Fibroblast of villous mesenchyme (primary cell): ENCODE measurements around the gene B4GALT6. TPM values are rescaled to one million over a fixed set of nuclear protein-coding genes. Genes with fewer than 3 reads are reported as not detected.

ENCODE experiments used
- DNase-seq: peaks from one replicate; pipeline ENCODE4 v3.0.0-alpha.2; 2010; ENCODE audit warnings: low read depth
- H3K4me3 ChIP-seq: 2 replicates; pipeline ENCODE4 v1.5.1; 2011; ENCODE audit warnings: low read depth, mild to moderate bottlenecking, low read length
- total RNA-seq: library from RNA; depleted of rRNA; stranded (reverse); fragments of >200 nt; gene quantifications from 2 replicates; pipeline ENCODE4 v1.2.3, GENCODE V29; 2012
- TF ChIP-seq, protein P1 (sequence below): IDR thresholded peaks from 2 replicates; pipeline ENCODE4 v1.5.1; 2012; ENCODE audit warnings: low read depth, mild to moderate bottlenecking, low read length; ENCODE audit not compliant: insufficient read depth

The B4GALT6 gene
- total RNA-seq, 1 donor: 8.6 TPM

DNA sequence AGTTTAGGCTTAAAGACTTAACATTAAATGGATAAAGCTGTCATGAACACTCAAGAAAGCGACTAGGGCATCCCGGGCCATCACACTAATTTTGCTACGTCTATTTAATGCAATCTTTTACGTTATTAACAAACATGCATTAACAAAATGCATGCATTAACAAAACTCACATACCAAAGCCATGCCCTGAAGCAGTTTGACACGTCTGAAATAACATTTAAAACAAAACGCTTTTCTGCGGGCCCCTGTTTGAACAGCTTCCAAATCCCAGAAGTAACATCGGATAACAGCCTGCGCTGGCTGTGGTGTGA is 458 bp downstream of the B4GALT6 start:
- H3K4me3 ChIP-seq: peak overlapping the region; percentile 76
- TF ChIP-seq, protein P1, sequence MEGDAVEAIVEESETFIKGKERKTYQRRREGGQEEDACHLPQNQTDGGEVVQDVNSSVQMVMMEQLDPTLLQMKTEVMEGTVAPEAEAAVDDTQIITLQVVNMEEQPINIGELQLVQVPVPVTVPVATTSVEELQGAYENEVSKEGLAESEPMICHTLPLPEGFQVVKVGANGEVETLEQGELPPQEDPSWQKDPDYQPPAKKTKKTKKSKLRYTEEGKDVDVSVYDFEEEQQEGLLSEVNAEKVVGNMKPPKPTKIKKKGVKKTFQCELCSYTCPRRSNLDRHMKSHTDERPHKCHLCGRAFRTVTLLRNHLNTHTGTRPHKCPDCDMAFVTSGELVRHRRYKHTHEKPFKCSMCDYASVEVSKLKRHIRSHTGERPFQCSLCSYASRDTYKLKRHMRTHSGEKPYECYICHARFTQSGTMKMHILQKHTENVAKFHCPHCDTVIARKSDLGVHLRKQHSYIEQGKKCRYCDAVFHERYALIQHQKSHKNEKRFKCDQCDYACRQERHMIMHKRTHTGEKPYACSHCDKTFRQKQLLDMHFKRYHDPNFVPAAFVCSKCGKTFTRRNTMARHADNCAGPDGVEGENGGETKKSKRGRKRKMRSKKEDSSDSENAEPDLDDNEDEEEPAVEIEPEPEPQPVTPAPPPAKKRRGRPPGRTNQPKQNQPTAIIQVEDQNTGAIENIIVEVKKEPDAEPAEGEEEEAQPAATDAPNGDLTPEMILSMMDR: no peak
- no peak for DNase-seq

DNA sequence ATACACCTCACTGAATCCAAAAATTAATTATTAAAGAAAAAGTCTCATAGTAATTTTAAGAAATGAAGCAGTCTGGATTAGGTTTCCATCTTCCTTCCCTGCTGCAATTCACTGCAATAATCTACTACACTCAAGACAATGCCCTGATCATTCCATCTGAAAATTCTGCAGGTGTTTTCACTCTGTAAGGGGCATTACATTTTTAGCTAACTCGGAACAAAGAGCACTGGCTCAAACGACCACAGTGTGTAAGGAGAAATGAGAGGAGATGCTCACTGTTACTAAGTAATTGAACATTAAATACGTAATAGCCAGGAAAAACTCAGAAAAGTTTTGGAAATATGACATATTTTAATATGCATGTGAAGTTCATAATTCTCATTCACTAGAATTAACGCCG is 1.3 kb downstream of the B4GALT6 start:
- TF ChIP-seq, protein P1: no peak
- peak overlapping the region; percentile 76 for H3K4me3 ChIP-seq
- no peak for DNase-seq

DNA sequence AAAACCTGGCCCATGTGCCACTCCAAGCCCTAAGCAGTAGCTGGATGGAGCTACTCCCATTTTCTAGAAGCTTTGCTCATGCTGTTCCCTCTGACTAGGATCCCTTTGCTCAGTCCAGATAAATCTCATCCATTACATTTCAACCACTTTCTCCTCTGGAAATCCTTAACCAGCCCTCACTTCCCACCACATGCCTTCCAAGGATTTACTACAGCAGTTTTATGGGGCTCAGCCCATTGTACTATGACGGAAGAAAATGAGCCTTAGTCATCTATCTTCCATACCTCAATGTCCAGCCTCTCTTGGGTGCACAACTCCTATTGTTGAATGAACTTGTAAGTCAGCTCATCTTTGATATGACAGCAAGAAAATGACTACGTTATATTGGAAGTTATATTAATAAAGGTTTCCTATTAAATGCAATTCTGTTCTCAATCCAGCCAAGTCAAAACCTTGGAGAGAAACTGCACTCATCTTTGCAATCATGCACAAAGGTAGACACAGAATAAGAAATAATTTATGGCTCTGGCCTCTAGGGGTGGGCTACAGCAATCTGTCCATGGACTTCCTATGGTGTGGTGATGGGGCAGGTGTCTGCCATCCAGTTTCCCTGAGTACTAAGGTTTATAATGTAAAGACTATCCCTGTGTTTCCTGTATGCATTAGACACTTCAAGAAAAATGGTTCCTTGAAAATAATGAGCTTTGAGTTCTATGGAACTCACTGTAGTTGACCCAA is 3.4 kb downstream of the B4GALT6 start:
- H3K4me3 ChIP-seq: no peak overlapping the region
- DNase-seq: peak; percentile 60
- TF ChIP-seq, protein P1: peak; percentile 30

DNA sequence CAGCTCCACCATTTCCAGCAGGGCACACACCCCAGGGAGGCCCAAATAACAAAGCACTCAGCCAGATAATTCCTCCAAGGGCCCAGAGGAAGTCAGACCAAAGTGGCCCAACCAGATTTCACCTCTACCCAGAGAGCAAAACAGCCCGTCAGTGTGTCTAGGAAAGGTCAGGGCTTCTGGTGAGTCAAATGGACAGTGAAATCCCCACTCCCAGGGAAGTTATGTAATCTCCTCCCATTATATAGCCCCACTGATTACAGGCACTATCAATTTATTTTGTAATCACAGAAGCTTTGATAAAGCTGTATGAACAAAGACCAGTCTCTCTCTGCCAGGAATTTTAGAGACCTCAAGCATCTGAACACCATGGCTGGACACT is 4.0 kb downstream of the B4GALT6 start:
- peak; percentile 54 for DNase-seq
- no peak overlapping the region for H3K4me3 ChIP-seq
- TF ChIP-seq, protein P1: no peak

DNA sequence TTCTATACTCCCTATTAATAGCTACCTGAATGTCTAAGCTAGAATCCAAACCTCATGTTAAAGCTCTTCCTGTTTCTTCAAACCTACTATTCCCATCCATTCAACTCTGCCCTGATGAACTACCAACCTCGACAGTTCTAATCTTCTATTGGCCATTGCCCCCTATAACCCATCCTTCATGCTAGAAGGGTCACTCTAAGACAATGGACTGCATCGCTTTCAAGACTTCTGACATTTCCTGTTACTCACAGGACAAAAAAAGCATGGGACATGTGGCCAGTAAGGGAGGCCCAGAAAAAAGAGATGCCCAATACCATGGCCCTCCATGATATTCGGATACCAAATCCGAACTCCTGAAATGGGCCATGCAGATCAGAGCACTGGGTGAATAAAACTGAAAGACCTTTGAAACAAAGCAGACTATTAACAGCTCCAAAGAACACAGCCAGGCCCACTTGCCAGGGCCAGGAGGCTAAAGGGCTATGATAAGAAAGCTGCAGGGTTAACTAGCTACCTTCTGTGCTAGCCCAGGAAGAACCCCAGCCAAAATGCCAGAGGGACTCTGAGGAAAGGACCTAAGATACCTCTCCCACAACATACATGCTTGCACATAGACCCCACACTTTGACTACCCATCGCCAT is 4.5 kb downstream of the B4GALT6 start:
- DNase-seq: no peak
- TF ChIP-seq, protein P1: no peak
- H3K4me3 ChIP-seq: no peak overlapping the region

DNA sequence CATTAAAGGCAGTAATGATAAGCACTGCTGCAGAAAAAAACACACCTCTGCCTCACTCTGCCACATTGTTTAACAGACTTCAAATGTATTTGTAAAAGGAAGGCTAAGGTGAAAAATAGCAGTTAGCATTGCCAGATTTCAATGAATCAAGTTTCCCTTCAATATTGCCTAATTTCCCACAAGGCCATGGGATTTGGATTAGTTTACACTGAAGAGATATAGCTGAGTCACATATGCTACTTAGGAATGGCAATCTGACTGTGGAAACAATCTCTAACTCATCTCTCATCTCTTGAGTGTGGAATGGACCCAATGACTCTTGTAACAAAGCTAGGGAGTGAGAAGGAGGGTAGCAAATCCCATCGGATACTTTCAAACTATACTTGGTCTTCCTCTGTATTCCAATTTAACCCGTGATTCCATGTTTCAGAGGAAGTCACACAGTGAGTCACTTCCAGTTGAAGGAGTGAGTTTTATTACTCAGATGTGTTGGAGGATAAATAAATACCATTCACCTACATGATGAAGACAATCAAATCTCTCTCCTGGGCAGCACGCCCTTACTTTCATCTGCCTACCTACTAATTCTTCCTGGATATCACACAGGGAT is 5.1 kb downstream of the B4GALT6 start:
- peak; percentile 79 for DNase-seq
- TF ChIP-seq, protein P1: no peak
- no peak overlapping the region for H3K4me3 ChIP-seq

DNA sequence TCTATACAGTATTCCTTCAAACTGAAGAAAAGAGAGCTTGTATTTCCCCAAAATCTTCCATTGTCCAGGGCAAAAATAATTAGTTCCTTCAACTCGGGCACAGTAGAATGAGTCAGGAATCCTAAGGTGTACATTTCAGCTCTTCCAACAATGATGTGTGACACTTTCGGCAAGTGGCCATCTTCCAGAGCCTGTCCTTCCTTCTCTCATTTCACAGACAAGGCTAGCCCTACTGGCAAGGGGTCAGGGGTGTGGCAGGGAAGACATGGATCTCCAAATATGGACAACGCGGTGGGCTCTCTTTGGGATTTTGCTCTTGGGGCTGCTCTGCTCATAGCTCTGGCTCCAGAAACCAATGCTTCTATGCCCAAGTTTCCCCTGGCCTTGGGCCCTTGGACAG is 6.0 kb downstream of the B4GALT6 start:
- no peak for DNase-seq
- TF ChIP-seq, protein P1: no peak
- no peak overlapping the region for H3K4me3 ChIP-seq
